GM12892 (cell line): Measurements from ENCODE around the gene STX12.

Source experiments
- POLR2AphosphoS5 ChIP-seq: IDR thresholded peaks from 2 replicates; pipeline ENCODE4 v1.6.1; 2011; ENCODE audit warnings: low read depth, low read length, control low read depth
- TAF1 ChIP-seq: IDR thresholded peaks from 2 replicates; pipeline ENCODE4 v1.6.1; 2011; ENCODE audit warnings: low read depth, mild to moderate bottlenecking, control low read depth, low read length, borderline replicate concordance

GRCh38 chr1:27816921-27817630 lies 44.1 kb downstream of the STX12 start:
- TF ChIP-seq POLR2AphosphoS5 = no peak
- TF ChIP-seq TAF1 = no peak
